GM23338 (cell line): ENCODE data around the gene C11orf21. TPM values are rescaled to one million over a fixed set of nuclear protein-coding genes. Genes with fewer than 3 reads are reported as not detected.

Experiments
- ATAC-seq: fragments of 200-7000 bp; cut with Tn5 transposase; 3 replicates; pipeline ENCODE4 v1.9.1; 2020
- DNase-seq: peaks from one replicate; pipeline ENCODE4 v3.0.0-alpha.2; 2015; ENCODE audit warnings: low spot score
- H2AFZ ChIP-seq: fragments of 200-600 bp; sonication (generic); 2 replicates; pipeline ENCODE4 v1.8.0; 2016; ENCODE audit warnings: antibody characterized with exemption, mild to moderate bottlenecking, moderate library complexity
- H3F3A ChIP-seq: fragments of 200-600 bp; sonication (generic); replicated peaks from 2 replicates; pipeline ENCODE4 v1.8.0; 2017; ENCODE audit warnings: antibody characterized with exemption, mixed run types, low read depth
- H3K27ac ChIP-seq: fragments of 200-600 bp; sonication (generic); 2 replicates; pipeline ENCODE4 v1.6.1; 2016; ENCODE audit warnings: low read depth
- H3K27me3 ChIP-seq: fragments of 200-600 bp; sonication (generic); 2 replicates; pipeline ENCODE4 v1.8.0; 2016; ENCODE audit warnings: mild to moderate bottlenecking, mixed run types, moderate library complexity; ENCODE audit not compliant: insufficient read depth
- H3K36me3 ChIP-seq: fragments of 200-600 bp; sonication (generic); 2 replicates; pipeline ENCODE4 v1.8.0; 2016; ENCODE audit warnings: mild to moderate bottlenecking; ENCODE audit not compliant: insufficient read depth
- H3K4me1 ChIP-seq: fragments of 200-600 bp; sonication (generic); 2 replicates; pipeline ENCODE4 v1.8.0; 2016; ENCODE audit warnings: mild to moderate bottlenecking, moderate library complexity; ENCODE audit not compliant: insufficient read depth
- H3K4me2 ChIP-seq: fragments of 200-600 bp; sonication (generic); 2 replicates; pipeline ENCODE4 v1.7.1; 2017; ENCODE audit warnings: mixed run types
- H3K4me3 ChIP-seq: fragments of 200-600 bp; sonication (generic); 2 replicates; pipeline ENCODE4 v1.6.1; 2016; ENCODE audit warnings: mixed run types
- H3K79me2 ChIP-seq: fragments of 200-600 bp; sonication (generic); replicated peaks from 2 replicates; pipeline ENCODE4 v1.8.0; 2017; ENCODE audit warnings: mild to moderate bottlenecking; ENCODE audit not compliant: insufficient read depth
- H3K9me2 ChIP-seq: fragments of 200-600 bp; sonication (generic); 2 replicates; pipeline ENCODE4 v1.8.0; 2017; ENCODE audit not compliant: insufficient read depth
- H4K20me1 ChIP-seq: fragments of 200-600 bp; sonication (generic); replicated peaks from 2 replicates; pipeline ENCODE4 v1.8.0; 2017; ENCODE audit warnings: mild to moderate bottlenecking; ENCODE audit not compliant: insufficient read depth
- H3K27ac Mint-ChIP-seq: 2 replicates; pipeline ENCODE4 v1.8.0; 2020; ENCODE audit warnings: inconsistent platforms, mild to moderate bottlenecking, moderate library complexity, mixed read lengths
- H3K27me3 Mint-ChIP-seq: 3 replicates; pipeline ENCODE4 v1.8.0; 2022; ENCODE audit warnings: low read depth, mild to moderate bottlenecking, moderate library complexity, mixed read lengths, inconsistent platforms; ENCODE audit not compliant: insufficient read depth, poor library complexity
- H3K36me3 Mint-ChIP-seq: 3 replicates; pipeline ENCODE4 v1.8.0; 2021; ENCODE audit warnings: low read depth, mild to moderate bottlenecking, inconsistent platforms, moderate library complexity, mixed read lengths
- H3K4me1 Mint-ChIP-seq: 3 replicates; pipeline ENCODE4 v1.8.0; 2020; ENCODE audit warnings: mild to moderate bottlenecking, inconsistent platforms, mixed read lengths
- H3K4me3 Mint-ChIP-seq: 3 replicates; pipeline ENCODE4 v1.8.0; 2021; ENCODE audit warnings: moderate library complexity, mild to moderate bottlenecking, inconsistent platforms, mixed read lengths
- H3K9me3 Mint-ChIP-seq: 3 replicates; pipeline ENCODE4 v1.8.0; 2020; ENCODE audit warnings: moderate library complexity, mild to moderate bottlenecking, inconsistent platforms, mixed read lengths
- CREB1 ChIP-seq: fragments of 250-450 bp; sonication (Bioruptor Pico); IDR thresholded peaks from 2 replicates; pipeline ENCODE4 v1.5.0; 2020; ENCODE audit warnings: low read depth, mild to moderate bottlenecking, moderate library complexity
- EZH2 ChIP-seq: fragments of 200-600 bp; sonication (generic); IDR thresholded peaks from one replicate; pipeline ENCODE4 v1.8.0; 2017; ENCODE audit warnings: antibody characterized with exemption, mild to moderate bottlenecking, low read depth; ENCODE audit not compliant: unreplicated experiment
- EZH2phosphoT487 ChIP-seq: fragments of 200-600 bp; sonication (generic); IDR thresholded peaks from one replicate; pipeline ENCODE4 v1.8.1; 2018; ENCODE audit warnings: antibody characterized with exemption; ENCODE audit not compliant: unreplicated experiment
- JUNB ChIP-seq: IDR thresholded peaks from one replicate; pipeline ENCODE4 v1.6.1; 2016; ENCODE audit warnings: antibody characterized with exemption; ENCODE audit not compliant: unreplicated experiment
- NANOG ChIP-seq: IDR thresholded peaks from 2 replicates; pipeline ENCODE4 v1.6.1; 2016; ENCODE audit warnings: antibody characterized with exemption, borderline replicate concordance
- POLR2AphosphoS5 ChIP-seq: IDR thresholded peaks from 2 replicates; pipeline ENCODE4 v1.6.1; 2016; ENCODE audit warnings: antibody characterized with exemption, low read depth
- STAT1 ChIP-seq: IDR thresholded peaks from one replicate; pipeline ENCODE4 v1.6.1; 2016; ENCODE audit warnings: antibody characterized with exemption; ENCODE audit not compliant: unreplicated experiment
- ZNF114 ChIP-seq: fragments of 250-450 bp; sonication (Bioruptor Pico); IDR thresholded peaks from 2 replicates; pipeline ENCODE4 v1.5.0; 2020; ENCODE audit warnings: mild to moderate bottlenecking, moderate library complexity
- ZNF331 ChIP-seq: fragments of 250-450 bp; sonication (Bioruptor Pico); IDR thresholded peaks from 2 replicates; pipeline ENCODE4 v1.5.0; 2020; ENCODE audit warnings: low read depth, mild to moderate bottlenecking, moderate library complexity
- polyA plus RNA-seq: library from polyadenylated mRNA; unstranded; fragments of >200 nt; fragmentation: Nextera tagmentation; extraction: Ambion mirVana; gene quantifications from 2 replicates; pipeline ENCODE4 v1.2.1, GENCODE V29; 2016
- total RNA-seq: library from RNA; depleted of rRNA; stranded (reverse); fragments of >200 nt; shearing (Covaris generic); gene quantifications from 2 replicates; pipeline ENCODE4 v1.2.3, GENCODE V29; 2014
- TF ChIP-seq, protein P1 (sequence below): IDR thresholded peaks from 2 replicates; pipeline ENCODE4 v1.6.1; 2016; ENCODE audit warnings: antibody characterized with exemption
- TF ChIP-seq, protein P2 (sequence below): fragments of 250-450 bp; sonication (Bioruptor Pico); IDR thresholded peaks from 2 replicates; pipeline ENCODE4 v1.5.0; 2020; ENCODE audit warnings: mild to moderate bottlenecking, moderate library complexity
- TF ChIP-seq, protein P3 (sequence below): IDR thresholded peaks from one replicate; pipeline ENCODE4 v1.6.1; 2018; ENCODE audit warnings: antibody characterized with exemption; ENCODE audit not compliant: unreplicated experiment
- TF ChIP-seq, protein P4 (sequence below), 2 experiments: fragments of 200-600 bp in 1 of 2; sonication (generic) in 1 of 2; conservative IDR thresholded peaks; 2 replicates each; pipeline versions ENCODE4 v1.5.1 to v1.6.1; 2016 to 2017; ENCODE audit warnings: antibody characterized with exemption in 2 of 2, low read depth in 2 of 2, mild to moderate bottlenecking in 2 of 2, moderate library complexity in 1 of 2

Gene C11orf21
- total and polyA plus RNA-seq, 2 experiments from 2014 or later, result not detected

DNA sequence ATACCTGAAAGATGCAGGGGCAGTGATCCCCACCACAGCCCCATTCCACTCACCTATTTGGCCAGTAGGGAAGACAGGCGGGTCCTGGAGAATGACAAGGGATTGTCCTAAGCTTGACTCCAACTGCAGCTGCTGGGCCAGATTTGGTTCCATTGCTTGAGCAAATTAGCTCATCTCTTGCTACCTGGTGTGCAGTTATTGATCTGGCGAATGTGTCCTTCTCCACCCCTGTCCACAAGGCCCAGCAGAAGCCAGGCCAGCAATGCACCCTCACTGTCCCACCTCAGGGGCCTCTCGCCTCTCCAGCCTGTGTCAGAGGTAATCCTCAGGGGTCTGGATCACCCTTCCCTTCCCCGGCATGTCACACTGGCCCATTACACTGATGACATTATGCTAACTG, 23.4 kb upstream of the C11orf21 start:
- no peak overlapping the region for H2AFZ ChIP-seq
- Mint-ChIP-seq H3K27me3 (peaks cover 8% of the 10 kb centered on the region), H3K9me3 (peaks cover 5% of the 10 kb centered on the region; the same call in 2 of the 3 replicates), H3K36me3 (no peaks in the 10 kb centered on the region), H3K27ac (no peak overlapping the region), H3K4me1 (no peaks in the 10 kb centered on the region), H3K4me3 (no peak overlapping the region)
- H3K4me2 ChIP-seq, result no peak overlapping the region
- no peaks in the 10 kb centered on the region for H3K27me3 ChIP-seq
- no peaks in the 10 kb centered on the region for H4K20me1 ChIP-seq
- no peak for DNase-seq
- no peak for TF ChIP-seq EZH2phosphoT487
- TF ChIP-seq, protein P1, sequence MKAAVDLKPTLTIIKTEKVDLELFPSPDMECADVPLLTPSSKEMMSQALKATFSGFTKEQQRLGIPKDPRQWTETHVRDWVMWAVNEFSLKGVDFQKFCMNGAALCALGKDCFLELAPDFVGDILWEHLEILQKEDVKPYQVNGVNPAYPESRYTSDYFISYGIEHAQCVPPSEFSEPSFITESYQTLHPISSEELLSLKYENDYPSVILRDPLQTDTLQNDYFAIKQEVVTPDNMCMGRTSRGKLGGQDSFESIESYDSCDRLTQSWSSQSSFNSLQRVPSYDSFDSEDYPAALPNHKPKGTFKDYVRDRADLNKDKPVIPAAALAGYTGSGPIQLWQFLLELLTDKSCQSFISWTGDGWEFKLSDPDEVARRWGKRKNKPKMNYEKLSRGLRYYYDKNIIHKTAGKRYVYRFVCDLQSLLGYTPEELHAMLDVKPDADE, result no peak
- TF ChIP-seq, protein P2, sequence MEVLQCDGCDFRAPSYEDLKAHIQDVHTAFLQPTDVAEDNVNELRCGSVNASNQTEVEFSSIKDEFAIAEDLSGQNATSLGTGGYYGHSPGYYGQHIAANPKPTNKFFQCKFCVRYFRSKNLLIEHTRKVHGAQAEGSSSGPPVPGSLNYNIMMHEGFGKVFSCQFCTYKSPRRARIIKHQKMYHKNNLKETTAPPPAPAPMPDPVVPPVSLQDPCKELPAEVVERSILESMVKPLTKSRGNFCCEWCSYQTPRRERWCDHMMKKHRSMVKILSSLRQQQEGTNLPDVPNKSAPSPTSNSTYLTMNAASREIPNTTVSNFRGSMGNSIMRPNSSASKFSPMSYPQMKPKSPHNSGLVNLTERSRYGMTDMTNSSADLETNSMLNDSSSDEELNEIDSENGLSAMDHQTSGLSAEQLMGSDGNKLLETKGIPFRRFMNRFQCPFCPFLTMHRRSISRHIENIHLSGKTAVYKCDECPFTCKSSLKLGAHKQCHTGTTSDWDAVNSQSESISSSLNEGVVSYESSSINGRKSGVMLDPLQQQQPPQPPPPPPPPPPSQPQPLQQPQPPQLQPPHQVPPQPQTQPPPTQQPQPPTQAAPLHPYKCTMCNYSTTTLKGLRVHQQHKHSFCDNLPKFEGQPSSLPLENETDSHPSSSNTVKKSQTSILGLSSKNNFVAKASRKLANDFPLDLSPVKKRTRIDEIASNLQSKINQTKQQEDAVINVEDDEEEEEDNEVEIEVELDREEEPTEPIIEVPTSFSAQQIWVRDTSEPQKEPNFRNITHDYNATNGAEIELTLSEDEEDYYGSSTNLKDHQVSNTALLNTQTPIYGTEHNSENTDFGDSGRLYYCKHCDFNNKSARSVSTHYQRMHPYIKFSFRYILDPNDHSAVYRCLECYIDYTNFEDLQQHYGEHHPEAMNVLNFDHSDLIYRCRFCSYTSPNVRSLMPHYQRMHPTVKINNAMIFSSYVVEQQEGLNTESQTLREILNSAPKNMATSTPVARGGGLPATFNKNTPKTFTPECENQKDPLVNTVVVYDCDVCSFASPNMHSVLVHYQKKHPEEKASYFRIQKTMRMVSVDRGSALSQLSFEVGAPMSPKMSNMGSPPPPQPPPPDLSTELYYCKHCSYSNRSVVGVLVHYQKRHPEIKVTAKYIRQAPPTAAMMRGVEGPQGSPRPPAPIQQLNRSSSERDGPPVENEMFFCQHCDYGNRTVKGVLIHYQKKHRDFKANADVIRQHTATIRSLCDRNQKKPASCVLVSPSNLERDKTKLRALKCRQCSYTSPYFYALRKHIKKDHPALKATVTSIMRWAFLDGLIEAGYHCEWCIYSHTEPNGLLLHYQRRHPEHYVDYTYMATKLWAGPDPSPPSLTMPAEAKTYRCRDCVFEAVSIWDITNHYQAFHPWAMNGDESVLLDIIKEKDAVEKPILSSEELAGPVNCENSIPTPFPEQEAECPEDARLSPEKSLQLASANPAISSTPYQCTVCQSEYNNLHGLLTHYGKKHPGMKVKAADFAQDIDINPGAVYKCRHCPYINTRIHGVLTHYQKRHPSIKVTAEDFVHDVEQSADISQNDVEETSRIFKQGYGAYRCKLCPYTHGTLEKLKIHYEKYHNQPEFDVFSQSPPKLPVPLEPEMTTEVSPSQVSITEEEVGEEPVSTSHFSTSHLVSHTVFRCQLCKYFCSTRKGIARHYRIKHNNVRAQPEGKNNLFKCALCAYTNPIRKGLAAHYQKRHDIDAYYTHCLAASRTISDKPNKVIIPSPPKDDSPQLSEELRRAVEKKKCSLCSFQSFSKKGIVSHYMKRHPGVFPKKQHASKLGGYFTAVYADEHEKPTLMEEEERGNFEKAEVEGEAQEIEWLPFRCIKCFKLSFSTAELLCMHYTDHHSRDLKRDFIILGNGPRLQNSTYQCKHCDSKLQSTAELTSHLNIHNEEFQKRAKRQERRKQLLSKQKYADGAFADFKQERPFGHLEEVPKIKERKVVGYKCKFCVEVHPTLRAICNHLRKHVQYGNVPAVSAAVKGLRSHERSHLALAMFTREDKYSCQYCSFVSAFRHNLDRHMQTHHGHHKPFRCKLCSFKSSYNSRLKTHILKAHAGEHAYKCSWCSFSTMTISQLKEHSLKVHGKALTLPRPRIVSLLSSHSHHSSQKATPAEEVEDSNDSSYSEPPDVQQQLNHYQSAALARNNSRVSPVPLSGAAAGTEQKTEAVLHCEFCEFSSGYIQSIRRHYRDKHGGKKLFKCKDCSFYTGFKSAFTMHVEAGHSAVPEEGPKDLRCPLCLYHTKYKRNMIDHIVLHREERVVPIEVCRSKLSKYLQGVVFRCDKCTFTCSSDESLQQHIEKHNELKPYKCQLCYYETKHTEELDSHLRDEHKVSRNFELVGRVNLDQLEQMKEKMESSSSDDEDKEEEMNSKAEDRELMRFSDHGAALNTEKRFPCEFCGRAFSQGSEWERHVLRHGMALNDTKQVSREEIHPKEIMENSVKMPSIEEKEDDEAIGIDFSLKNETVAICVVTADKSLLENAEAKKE, result no peak
- no peak for TF ChIP-seq NANOG
- TF ChIP-seq POLR2AphosphoS5, result no peak
- TF ChIP-seq STAT1, result no peak
- TF ChIP-seq, protein P3, sequence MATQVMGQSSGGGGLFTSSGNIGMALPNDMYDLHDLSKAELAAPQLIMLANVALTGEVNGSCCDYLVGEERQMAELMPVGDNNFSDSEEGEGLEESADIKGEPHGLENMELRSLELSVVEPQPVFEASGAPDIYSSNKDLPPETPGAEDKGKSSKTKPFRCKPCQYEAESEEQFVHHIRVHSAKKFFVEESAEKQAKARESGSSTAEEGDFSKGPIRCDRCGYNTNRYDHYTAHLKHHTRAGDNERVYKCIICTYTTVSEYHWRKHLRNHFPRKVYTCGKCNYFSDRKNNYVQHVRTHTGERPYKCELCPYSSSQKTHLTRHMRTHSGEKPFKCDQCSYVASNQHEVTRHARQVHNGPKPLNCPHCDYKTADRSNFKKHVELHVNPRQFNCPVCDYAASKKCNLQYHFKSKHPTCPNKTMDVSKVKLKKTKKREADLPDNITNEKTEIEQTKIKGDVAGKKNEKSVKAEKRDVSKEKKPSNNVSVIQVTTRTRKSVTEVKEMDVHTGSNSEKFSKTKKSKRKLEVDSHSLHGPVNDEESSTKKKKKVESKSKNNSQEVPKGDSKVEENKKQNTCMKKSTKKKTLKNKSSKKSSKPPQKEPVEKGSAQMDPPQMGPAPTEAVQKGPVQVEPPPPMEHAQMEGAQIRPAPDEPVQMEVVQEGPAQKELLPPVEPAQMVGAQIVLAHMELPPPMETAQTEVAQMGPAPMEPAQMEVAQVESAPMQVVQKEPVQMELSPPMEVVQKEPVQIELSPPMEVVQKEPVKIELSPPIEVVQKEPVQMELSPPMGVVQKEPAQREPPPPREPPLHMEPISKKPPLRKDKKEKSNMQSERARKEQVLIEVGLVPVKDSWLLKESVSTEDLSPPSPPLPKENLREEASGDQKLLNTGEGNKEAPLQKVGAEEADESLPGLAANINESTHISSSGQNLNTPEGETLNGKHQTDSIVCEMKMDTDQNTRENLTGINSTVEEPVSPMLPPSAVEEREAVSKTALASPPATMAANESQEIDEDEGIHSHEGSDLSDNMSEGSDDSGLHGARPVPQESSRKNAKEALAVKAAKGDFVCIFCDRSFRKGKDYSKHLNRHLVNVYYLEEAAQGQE, result no peak
- TF ChIP-seq ZNF114 (CRISPR knock-in tag), result no peak
- TF ChIP-seq, protein P4, sequence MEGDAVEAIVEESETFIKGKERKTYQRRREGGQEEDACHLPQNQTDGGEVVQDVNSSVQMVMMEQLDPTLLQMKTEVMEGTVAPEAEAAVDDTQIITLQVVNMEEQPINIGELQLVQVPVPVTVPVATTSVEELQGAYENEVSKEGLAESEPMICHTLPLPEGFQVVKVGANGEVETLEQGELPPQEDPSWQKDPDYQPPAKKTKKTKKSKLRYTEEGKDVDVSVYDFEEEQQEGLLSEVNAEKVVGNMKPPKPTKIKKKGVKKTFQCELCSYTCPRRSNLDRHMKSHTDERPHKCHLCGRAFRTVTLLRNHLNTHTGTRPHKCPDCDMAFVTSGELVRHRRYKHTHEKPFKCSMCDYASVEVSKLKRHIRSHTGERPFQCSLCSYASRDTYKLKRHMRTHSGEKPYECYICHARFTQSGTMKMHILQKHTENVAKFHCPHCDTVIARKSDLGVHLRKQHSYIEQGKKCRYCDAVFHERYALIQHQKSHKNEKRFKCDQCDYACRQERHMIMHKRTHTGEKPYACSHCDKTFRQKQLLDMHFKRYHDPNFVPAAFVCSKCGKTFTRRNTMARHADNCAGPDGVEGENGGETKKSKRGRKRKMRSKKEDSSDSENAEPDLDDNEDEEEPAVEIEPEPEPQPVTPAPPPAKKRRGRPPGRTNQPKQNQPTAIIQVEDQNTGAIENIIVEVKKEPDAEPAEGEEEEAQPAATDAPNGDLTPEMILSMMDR (conservative IDR thresholded peaks at IDR 0.05; ENCODE audit: low read depth in 2 of 2), result no peak
- no peak for TF ChIP-seq EZH2
- TF ChIP-seq ZNF331, result no peak
- no peak for TF ChIP-seq CREB1 (CRISPR knock-in tag)
- no peak for TF ChIP-seq JUNB
- no peaks in the 10 kb centered on the region for H3K4me1 ChIP-seq
- H3K4me3 ChIP-seq, result no peak overlapping the region
- ATAC-seq, result no peak
- H3K9me2 ChIP-seq, result no peaks in the 10 kb centered on the region
- H3F3A ChIP-seq, result no peaks in the 10 kb centered on the region
- H3K79me2 ChIP-seq, result no peaks in the 10 kb centered on the region
- no peaks in the 10 kb centered on the region; the same call in 1 of the 2 replicates for H3K36me3 ChIP-seq
- H3K27ac ChIP-seq, result no peak overlapping the region
